ENCODE results near the gene GRIK5.

Gene GRIK5

DNA sequence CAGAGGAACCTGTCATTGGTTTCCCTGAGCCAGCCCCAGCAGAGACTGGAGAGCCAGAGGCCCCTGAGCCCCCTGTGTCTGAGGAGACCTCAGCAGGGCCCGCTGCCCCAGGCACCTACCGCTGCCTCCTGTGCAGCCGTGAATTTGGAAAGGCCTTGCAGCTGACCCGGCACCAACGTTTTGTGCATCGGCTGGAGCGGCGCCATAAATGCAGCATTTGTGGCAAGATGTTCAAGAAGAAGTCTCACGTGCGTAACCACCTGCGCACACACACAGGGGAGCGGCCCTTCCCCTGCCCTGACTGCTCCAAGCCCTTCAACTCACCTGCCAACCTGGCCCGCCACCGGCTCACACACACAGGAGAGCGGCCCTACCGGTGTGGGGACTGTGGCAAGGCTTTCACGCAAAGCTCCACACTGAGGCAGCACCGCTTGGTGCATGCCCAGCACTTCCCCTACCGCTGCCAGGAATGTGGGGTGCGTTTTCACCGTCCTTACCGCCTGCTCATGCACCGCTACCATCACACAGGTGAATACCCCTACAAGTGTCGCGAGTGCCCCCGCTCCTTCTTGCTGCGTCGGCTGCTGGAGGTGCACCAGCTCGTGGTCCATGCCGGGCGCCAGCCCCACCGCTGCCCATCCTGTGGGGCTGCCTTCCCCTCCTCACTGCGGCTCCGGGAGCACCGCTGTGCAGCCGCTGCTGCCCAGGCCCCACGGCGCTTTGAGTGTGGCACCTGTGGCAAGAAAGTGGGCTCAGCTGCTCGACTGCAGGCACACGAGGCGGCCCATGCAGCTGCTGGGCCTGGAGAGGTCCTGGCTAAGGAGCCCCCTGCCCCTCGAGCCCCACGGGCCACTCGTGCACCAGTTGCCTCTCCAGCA lies 10.1 kb upstream of the GRIK5 start:
- peaks cover 64% of the 10 kb centered on the region for H4K20me1 ChIP-seq (ENCODE audit: insufficient read depth, low read length)
- no peak for DNase-seq
- no peak for TF ChIP-seq EZH2 (IDR thresholded peaks at IDR 0.05; ENCODE audit: borderline replicate concordance, low read depth, low read length, severe bottlenecking)
- TF ChIP-seq, protein P1, sequence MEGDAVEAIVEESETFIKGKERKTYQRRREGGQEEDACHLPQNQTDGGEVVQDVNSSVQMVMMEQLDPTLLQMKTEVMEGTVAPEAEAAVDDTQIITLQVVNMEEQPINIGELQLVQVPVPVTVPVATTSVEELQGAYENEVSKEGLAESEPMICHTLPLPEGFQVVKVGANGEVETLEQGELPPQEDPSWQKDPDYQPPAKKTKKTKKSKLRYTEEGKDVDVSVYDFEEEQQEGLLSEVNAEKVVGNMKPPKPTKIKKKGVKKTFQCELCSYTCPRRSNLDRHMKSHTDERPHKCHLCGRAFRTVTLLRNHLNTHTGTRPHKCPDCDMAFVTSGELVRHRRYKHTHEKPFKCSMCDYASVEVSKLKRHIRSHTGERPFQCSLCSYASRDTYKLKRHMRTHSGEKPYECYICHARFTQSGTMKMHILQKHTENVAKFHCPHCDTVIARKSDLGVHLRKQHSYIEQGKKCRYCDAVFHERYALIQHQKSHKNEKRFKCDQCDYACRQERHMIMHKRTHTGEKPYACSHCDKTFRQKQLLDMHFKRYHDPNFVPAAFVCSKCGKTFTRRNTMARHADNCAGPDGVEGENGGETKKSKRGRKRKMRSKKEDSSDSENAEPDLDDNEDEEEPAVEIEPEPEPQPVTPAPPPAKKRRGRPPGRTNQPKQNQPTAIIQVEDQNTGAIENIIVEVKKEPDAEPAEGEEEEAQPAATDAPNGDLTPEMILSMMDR (IDR thresholded peaks at IDR 0.05; ENCODE audit: borderline replicate concordance, extremely low read depth, low read length, poor library complexity, severe bottlenecking) = no peak
- no peak overlapping the region for H3K4me2 ChIP-seq (ENCODE audit: insufficient read depth, low read length)
- H3K36me3 ChIP-seq (ENCODE audit: insufficient read depth, low read length) = peaks cover 51% of the 10 kb centered on the region
- no peaks in the 10 kb centered on the region for H3K27me3 ChIP-seq (ENCODE audit: insufficient read depth, low read length, poor library complexity)
- no peaks in the 10 kb centered on the region for H3K9me3 ChIP-seq (ENCODE audit: insufficient read depth, low read length, severe bottlenecking)
- no peak overlapping the region for H2AFZ ChIP-seq (ENCODE audit: low read depth, low read length)
- peaks cover 19% of the 10 kb centered on the region for H3K4me1 ChIP-seq (ENCODE audit: insufficient read depth, low read length)
- H3K27ac ChIP-seq (ENCODE audit: low read length) = no peak overlapping the region
- H3K4me3 ChIP-seq (ENCODE audit: low read depth in 1 of 2, low read length in 2 of 2) = no peak overlapping the region
- no peak for ATAC-seq (ENCODE audit: insufficient read depth, low read depth)
- H3K9ac ChIP-seq (ENCODE audit: low read depth, low read length) = no peak overlapping the region
- peaks cover 60% of the 10 kb centered on the region for H3K79me2 ChIP-seq (ENCODE audit: insufficient read depth, low read length)

DNA sequence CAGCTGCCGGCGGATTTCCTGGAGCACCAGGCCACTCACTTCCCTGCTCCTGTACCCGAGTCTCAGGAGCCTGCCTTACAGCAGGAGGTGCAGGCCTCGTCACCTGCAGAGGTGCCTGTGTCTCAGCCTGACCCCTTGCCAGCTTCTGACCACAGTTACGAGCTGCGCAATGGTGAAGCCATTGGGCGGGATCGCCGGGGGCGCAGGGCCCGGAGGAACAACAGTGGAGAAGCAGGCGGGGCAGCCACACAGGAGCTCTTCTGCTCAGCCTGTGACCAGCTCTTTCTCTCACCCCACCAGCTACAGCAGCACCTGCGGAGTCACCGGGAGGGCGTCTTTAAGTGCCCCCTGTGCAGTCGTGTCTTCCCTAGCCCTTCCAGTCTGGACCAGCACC lies 9.3 kb upstream of the GRIK5 start:
- H2AFZ ChIP-seq (ENCODE audit: low read depth, low read length) = no peak overlapping the region
- H3K79me2 ChIP-seq (ENCODE audit: insufficient read depth, low read length) = peaks cover 66% of the 10 kb centered on the region
- H3K4me1 ChIP-seq (ENCODE audit: insufficient read depth, low read length) = peaks cover 26% of the 10 kb centered on the region
- ATAC-seq (ENCODE audit: insufficient read depth, low read depth) (no peak), DNase-seq (no peak)
- no peak overlapping the region for H3K27ac ChIP-seq (ENCODE audit: low read length)
- H3K4me3 ChIP-seq (ENCODE audit: low read depth in 1 of 2, low read length in 2 of 2) = no peak overlapping the region
- peaks cover 64% of the 10 kb centered on the region for H4K20me1 ChIP-seq (ENCODE audit: insufficient read depth, low read length)
- peaks cover 51% of the 10 kb centered on the region for H3K36me3 ChIP-seq (ENCODE audit: insufficient read depth, low read length)
- H3K27me3 ChIP-seq (ENCODE audit: insufficient read depth, low read length, poor library complexity) = no peaks in the 10 kb centered on the region
- no peak for TF ChIP-seq EZH2 (IDR thresholded peaks at IDR 0.05; ENCODE audit: borderline replicate concordance, low read depth, low read length, severe bottlenecking)
- TF ChIP-seq, protein P1 (IDR thresholded peaks at IDR 0.05; ENCODE audit: borderline replicate concordance, extremely low read depth, low read length, poor library complexity, severe bottlenecking) = no peak
- H3K9ac ChIP-seq (ENCODE audit: low read depth, low read length) = no peak overlapping the region
- H3K9me3 ChIP-seq (ENCODE audit: insufficient read depth, low read length, severe bottlenecking) = no peaks in the 10 kb centered on the region
- H3K4me2 ChIP-seq (ENCODE audit: insufficient read depth, low read length) = no peak overlapping the region

DNA sequence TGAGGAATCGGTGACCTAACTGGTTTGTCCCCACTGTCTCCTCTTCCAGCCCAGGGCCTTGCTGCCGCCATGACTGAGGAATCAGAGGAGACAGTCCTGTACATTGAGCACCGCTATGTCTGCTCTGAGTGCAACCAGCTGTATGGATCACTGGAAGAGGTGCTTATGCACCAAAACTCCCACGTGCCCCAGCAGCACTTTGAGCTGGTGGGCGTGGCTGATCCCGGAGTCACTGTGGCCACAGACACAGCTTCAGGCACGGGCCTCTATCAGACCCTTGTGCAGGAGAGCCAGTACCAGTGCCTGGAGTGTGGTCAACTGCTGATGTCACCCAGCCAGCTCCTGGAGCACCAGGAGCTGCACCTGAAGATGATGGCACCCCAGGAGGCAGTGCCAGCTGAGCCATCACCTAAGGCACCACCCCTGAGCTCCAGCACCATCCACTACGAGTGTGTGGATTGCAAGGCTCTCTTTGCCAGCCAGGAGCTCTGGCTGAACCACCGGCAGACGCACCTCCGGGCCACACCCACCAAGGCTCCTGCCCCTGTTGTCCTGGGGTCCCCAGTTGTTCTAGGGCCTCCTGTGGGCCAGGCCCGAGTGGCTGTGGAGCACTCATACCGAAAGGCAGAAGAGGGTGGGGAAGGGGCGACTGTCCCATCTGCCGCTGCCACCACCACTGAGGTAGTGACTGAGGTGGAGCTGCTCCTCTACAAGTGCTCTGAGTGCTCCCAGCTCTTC lies 8.7 kb upstream of the GRIK5 start:
- no peak overlapping the region for H3K4me3 ChIP-seq (ENCODE audit: low read depth in 1 of 2, low read length in 2 of 2)
- H3K27me3 ChIP-seq (ENCODE audit: insufficient read depth, low read length, poor library complexity) = no peaks in the 10 kb centered on the region
- no peaks in the 10 kb centered on the region for H3K9me3 ChIP-seq (ENCODE audit: insufficient read depth, low read length, severe bottlenecking)
- H2AFZ ChIP-seq (ENCODE audit: low read depth, low read length) = no peak overlapping the region
- ATAC-seq (ENCODE audit: insufficient read depth, low read depth) = no peak
- DNase-seq = no peak
- H3K79me2 ChIP-seq (ENCODE audit: insufficient read depth, low read length) = peaks cover 66% of the 10 kb centered on the region
- H3K27ac ChIP-seq (ENCODE audit: low read length) = no peak overlapping the region
- TF ChIP-seq EZH2 (IDR thresholded peaks at IDR 0.05; ENCODE audit: borderline replicate concordance, low read depth, low read length, severe bottlenecking) = no peak
- TF ChIP-seq, protein P1 (IDR thresholded peaks at IDR 0.05; ENCODE audit: borderline replicate concordance, extremely low read depth, low read length, poor library complexity, severe bottlenecking) = no peak
- no peak overlapping the region for H3K9ac ChIP-seq (ENCODE audit: low read depth, low read length)
- H4K20me1 ChIP-seq (ENCODE audit: insufficient read depth, low read length) = peaks cover 64% of the 10 kb centered on the region
- no peak overlapping the region for H3K4me2 ChIP-seq (ENCODE audit: insufficient read depth, low read length)
- H3K4me1 ChIP-seq (ENCODE audit: insufficient read depth, low read length) = peaks cover 26% of the 10 kb centered on the region
- H3K36me3 ChIP-seq (ENCODE audit: insufficient read depth, low read length) = peaks cover 51% of the 10 kb centered on the region
